NCI-H226 (cell line): ENCODE results near the gene EAF1.
"Not testable (repeated sequence)": the region's sequence is repeated elsewhere in the genome, so short reads cannot be mapped to it uniquely, and the experiment has no call there.

ENCODE experiments used
- DNase-seq: peaks from one replicate; pipeline ENCODE4 v3.0.0-alpha.2; 2015

Gene EAF1

GRCh38 chr3:15427182-15427880, at the start of gene EAF1, which contains the start of gene METTL6:
Gene EAF1 (plus strand): TSS chr3:15427598. CDS start chr3:15427780, 182 bp downstream.
Gene METTL6 (minus strand): TSS chr3:15427544. CDS start chr3:15426511, 1,033 bp downstream.
- peak; percentile 81 for DNase-seq

- peak; percentile 82 for DNase-seq
Observed at GRCh38 chr3:15377961-15378791, 49.2 kb upstream of the EAF1 start.

- DNase-seq: no peak
Observed at GRCh38 chr3:15380980-15381890, 46.2 kb upstream of the EAF1 start.

- peak; percentile 49 for DNase-seq
Observed at GRCh38 chr3:15382405-15382923, 44.9 kb upstream of the EAF1 start.

- DNase-seq: peak; percentile 20
Observed at GRCh38 chr3:15384510-15385237, 42.7 kb upstream of the EAF1 start.

GRCh38 chr3:15385238-15385695, 42.1 kb upstream of the EAF1 start:
- not testable (repeated sequence) for DNase-seq

- DNase-seq: no peak
Observed at GRCh38 chr3:15385901-15386653, 41.3 kb upstream of the EAF1 start.

GRCh38 chr3:15386654-15386955, 40.8 kb upstream of the EAF1 start:
- DNase-seq: not testable (repeated sequence)

- DNase-seq: peak; percentile 72
Observed at GRCh38 chr3:15387171-15387581, 40.2 kb upstream of the EAF1 start.

- no peak for DNase-seq
Observed at GRCh38 chr3:15387735-15388134, 39.7 kb upstream of the EAF1 start.

GRCh38 chr3:15388335-15388734, 39.1 kb upstream of the EAF1 start:
- DNase-seq: not testable (repeated sequence)

- no peak for DNase-seq
Observed at GRCh38 chr3:15390460-15390859, 36.9 kb upstream of the EAF1 start.

GRCh38 chr3:15391007-15391406, 36.4 kb upstream of the EAF1 start:
- no peak for DNase-seq

GRCh38 chr3:15393252-15393651, 34.1 kb upstream of the EAF1 start:
- DNase-seq: not testable (repeated sequence)

GRCh38 chr3:15398731-15399133, 28.7 kb upstream of the EAF1 start:
- peak; percentile 22 for DNase-seq

GRCh38 chr3:15399970-15400369, 27.4 kb upstream of the EAF1 start:
- no peak for DNase-seq

GRCh38 chr3:15401936-15402335, 25.5 kb upstream of the EAF1 start:
- no peak for DNase-seq

- no peak for DNase-seq
Observed at GRCh38 chr3:15403495-15403894, 23.9 kb upstream of the EAF1 start.

- DNase-seq: no peak
Observed at GRCh38 chr3:15403965-15404364, 23.4 kb upstream of the EAF1 start.

- no peak for DNase-seq
Observed at GRCh38 chr3:15404767-15405166, 22.6 kb upstream of the EAF1 start.

- no peak for DNase-seq
Observed at GRCh38 chr3:15405448-15406050, 21.8 kb upstream of the EAF1 start.
